ENCODE measurements around the gene SERPINB6.

DNA sequence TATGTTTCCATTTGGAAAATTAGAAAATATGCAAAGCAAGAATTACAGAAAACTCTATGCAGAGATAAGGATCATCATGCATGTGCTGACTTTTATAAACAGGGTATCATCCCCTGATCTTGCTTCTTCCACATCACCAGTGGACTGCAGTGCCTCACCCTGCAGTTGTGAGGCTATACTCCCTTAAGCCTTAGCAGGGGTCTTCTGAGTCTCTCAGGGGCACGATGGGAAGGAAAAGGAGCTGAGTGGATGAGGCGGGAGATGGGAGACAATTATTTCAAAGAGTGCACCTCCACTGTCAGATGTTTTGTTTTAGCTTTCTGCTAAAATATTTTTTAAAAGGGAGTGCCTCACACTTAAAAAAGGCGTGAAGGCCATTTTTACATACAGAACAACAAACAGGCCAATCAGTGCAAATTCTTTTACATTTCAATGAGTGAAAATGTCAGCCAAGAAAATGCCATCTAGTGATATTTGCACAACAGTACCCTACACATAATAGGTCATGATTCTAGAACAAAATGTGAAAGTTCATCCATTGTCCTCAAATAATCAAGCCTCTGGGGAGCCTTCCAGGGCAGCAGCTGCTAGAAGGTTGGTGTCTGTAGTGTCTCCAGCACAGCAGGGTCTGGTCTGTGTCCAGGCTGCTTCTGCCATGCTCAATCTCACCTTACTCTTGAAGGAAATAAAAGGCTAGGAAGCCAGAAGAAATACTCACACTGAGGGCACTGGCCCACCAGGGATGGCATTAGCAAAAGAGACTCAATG is 55.0 kb downstream of the SERPINB6 start:
- TF ChIP-seq EGR1 (IDR thresholded peaks at IDR 0.05; ENCODE audit: low read depth in 2 of 2) (no peak), RXRA (IDR thresholded peaks at IDR 0.05) (no peak), TAF1 (conservative IDR thresholded peaks at IDR 0.05) (no peak), HNF4A (conservative IDR thresholded peaks at IDR 0.05) (no peak)
- TF ChIP-seq, protein P1, sequence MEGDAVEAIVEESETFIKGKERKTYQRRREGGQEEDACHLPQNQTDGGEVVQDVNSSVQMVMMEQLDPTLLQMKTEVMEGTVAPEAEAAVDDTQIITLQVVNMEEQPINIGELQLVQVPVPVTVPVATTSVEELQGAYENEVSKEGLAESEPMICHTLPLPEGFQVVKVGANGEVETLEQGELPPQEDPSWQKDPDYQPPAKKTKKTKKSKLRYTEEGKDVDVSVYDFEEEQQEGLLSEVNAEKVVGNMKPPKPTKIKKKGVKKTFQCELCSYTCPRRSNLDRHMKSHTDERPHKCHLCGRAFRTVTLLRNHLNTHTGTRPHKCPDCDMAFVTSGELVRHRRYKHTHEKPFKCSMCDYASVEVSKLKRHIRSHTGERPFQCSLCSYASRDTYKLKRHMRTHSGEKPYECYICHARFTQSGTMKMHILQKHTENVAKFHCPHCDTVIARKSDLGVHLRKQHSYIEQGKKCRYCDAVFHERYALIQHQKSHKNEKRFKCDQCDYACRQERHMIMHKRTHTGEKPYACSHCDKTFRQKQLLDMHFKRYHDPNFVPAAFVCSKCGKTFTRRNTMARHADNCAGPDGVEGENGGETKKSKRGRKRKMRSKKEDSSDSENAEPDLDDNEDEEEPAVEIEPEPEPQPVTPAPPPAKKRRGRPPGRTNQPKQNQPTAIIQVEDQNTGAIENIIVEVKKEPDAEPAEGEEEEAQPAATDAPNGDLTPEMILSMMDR (IDR thresholded peaks at IDR 0.05; ENCODE audit: low read depth, low read length, missing input control), result no peak
- TF ChIP-seq, protein P2, sequence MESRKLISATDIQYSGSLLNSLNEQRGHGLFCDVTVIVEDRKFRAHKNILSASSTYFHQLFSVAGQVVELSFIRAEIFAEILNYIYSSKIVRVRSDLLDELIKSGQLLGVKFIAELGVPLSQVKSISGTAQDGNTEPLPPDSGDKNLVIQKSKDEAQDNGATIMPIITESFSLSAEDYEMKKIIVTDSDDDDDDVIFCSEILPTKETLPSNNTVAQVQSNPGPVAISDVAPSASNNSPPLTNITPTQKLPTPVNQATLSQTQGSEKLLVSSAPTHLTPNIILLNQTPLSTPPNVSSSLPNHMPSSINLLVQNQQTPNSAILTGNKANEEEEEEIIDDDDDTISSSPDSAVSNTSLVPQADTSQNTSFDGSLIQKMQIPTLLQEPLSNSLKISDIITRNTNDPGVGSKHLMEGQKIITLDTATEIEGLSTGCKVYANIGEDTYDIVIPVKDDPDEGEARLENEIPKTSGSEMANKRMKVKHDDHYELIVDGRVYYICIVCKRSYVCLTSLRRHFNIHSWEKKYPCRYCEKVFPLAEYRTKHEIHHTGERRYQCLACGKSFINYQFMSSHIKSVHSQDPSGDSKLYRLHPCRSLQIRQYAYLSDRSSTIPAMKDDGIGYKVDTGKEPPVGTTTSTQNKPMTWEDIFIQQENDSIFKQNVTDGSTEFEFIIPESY (IDR thresholded peaks at IDR 0.05), result no peak
- TF ChIP-seq, protein P3, sequence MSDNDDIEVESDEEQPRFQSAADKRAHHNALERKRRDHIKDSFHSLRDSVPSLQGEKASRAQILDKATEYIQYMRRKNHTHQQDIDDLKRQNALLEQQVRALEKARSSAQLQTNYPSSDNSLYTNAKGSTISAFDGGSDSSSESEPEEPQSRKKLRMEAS (IDR thresholded peaks at IDR 0.05), result no peak
- TF ChIP-seq, protein P4, sequence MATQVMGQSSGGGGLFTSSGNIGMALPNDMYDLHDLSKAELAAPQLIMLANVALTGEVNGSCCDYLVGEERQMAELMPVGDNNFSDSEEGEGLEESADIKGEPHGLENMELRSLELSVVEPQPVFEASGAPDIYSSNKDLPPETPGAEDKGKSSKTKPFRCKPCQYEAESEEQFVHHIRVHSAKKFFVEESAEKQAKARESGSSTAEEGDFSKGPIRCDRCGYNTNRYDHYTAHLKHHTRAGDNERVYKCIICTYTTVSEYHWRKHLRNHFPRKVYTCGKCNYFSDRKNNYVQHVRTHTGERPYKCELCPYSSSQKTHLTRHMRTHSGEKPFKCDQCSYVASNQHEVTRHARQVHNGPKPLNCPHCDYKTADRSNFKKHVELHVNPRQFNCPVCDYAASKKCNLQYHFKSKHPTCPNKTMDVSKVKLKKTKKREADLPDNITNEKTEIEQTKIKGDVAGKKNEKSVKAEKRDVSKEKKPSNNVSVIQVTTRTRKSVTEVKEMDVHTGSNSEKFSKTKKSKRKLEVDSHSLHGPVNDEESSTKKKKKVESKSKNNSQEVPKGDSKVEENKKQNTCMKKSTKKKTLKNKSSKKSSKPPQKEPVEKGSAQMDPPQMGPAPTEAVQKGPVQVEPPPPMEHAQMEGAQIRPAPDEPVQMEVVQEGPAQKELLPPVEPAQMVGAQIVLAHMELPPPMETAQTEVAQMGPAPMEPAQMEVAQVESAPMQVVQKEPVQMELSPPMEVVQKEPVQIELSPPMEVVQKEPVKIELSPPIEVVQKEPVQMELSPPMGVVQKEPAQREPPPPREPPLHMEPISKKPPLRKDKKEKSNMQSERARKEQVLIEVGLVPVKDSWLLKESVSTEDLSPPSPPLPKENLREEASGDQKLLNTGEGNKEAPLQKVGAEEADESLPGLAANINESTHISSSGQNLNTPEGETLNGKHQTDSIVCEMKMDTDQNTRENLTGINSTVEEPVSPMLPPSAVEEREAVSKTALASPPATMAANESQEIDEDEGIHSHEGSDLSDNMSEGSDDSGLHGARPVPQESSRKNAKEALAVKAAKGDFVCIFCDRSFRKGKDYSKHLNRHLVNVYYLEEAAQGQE (IDR thresholded peaks at IDR 0.05), result no peak
